ENCODE data around the gene PTGIR.

DNA sequence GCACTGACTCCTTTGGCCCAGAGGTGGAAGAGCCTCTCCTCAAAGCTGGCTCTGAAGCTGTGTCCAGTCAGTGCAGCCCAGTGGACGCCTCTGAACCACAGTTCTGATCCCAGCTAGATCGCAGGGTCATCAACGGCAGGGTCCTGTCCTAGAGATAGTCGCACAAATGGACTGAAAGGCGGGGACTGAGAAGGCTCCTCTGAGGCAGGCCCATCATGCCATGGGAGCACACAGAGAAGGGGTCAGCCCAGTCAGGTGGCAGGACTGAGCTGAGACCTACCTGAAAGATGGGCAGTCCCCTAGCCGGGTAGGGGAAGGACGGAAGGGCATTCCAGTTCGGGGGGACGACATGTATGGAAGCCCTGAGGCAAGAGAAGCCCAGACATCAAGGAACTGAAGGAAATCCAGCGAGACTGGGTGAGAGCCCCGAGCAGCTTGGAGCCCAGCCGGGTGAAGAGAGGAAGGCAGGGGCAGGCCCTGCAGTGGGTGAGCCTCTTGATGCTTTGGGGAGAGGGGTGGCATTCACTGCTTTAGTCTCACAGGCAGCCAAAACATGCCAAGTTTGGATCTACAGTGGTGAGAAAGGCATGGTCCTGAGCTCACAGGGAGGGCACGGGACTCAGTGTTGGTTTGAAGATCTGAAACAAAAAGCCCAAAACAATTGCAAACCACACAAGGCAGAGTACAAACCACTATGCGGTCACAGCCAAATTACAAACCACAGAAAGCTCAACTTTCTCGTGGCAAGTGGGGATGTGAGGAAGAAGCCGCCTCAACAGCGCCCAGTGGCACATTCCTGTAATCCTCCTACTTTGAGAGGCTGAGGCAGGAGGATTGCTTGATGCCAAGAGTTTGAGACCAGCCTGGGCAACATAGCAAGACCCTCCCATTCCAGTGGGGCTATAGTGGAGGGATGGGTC, 13.8 kb downstream of the PTGIR start:
- TF ChIP-seq, protein P1, sequence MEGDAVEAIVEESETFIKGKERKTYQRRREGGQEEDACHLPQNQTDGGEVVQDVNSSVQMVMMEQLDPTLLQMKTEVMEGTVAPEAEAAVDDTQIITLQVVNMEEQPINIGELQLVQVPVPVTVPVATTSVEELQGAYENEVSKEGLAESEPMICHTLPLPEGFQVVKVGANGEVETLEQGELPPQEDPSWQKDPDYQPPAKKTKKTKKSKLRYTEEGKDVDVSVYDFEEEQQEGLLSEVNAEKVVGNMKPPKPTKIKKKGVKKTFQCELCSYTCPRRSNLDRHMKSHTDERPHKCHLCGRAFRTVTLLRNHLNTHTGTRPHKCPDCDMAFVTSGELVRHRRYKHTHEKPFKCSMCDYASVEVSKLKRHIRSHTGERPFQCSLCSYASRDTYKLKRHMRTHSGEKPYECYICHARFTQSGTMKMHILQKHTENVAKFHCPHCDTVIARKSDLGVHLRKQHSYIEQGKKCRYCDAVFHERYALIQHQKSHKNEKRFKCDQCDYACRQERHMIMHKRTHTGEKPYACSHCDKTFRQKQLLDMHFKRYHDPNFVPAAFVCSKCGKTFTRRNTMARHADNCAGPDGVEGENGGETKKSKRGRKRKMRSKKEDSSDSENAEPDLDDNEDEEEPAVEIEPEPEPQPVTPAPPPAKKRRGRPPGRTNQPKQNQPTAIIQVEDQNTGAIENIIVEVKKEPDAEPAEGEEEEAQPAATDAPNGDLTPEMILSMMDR (IDR thresholded peaks at IDR 0.05), result no peak
- TF ChIP-seq POLR2A (IDR thresholded peaks at IDR 0.05; ENCODE audit: low read depth) (no peak), EP300 (IDR thresholded peaks at IDR 0.05) (no peak), POLR2AphosphoS5 (IDR thresholded peaks at IDR 0.05) (no peak)
